Measurements from ENCODE around the gene MGAT3. TPM values are rescaled to one million over a fixed set of nuclear protein-coding genes. Genes with fewer than 3 reads are reported as not detected.

The MGAT3 gene
- total and polyA plus RNA-seq, 10 donors, result 1.3 to 14.4 (median 9.1) TPM

- peaks cover 0 to 23% (median under 1%) of the 10 kb centered on the region in 6 donors for H3K4me1 ChIP-seq
- 85 to 95% (median 89%) methylated on average over 12 of the region's 12 CpGs for WGBS, 5 donors
- TF ChIP-seq POLR2A (IDR thresholded peaks at IDR 0.05) (no peak), POLR2AphosphoS5 (IDR thresholded peaks at IDR 0.05) (peak in 1 of 3 donors; percentile 26)
- H3K27ac ChIP-seq, result no peak overlapping the region
- no peaks in the 10 kb centered on the region for H3K27me3 ChIP-seq (replicated peaks in 1 of 7)
- H3K9me3 ChIP-seq, result no peaks in the 10 kb centered on the region
- H3K4me3 ChIP-seq, result no peak overlapping the region
- intact Hi-C loops (cut with DNase I; ENCODE audit: low total_unique reads), result no loop called here
- peaks cover 5 to 93% (median 80%) of the 10 kb centered on the region in 6 donors for H3K36me3 ChIP-seq
- peak; percentile 27 for DNase-seq
Observed at GRCh38 chr22:39418696-39419095, 38.1 kb upstream of the MGAT3 start.

GRCh38 chr22:39419096-39419495 is 37.7 kb upstream of the MGAT3 start:
- peaks cover 5 to 97% (median 84%) of the 10 kb centered on the region in 6 donors for H3K36me3 ChIP-seq
- H3K27me3 ChIP-seq (replicated peaks in 1 of 7), result no peaks in the 10 kb centered on the region
- no peak overlapping the region for H3K4me3 ChIP-seq
- H3K27ac ChIP-seq, result no peak overlapping the region
- no peak for TF ChIP-seq CTCF (IDR thresholded peaks at IDR 0.05 in 8 of 11, conservative IDR thresholded peaks at IDR 0.05 in 3 of 11)
- TF ChIP-seq POLR2A (IDR thresholded peaks at IDR 0.05), result no peak
- TF ChIP-seq POLR2AphosphoS5 (IDR thresholded peaks at IDR 0.05), result no peak
- DNase-seq, result peak; percentile 40
- no peaks in the 10 kb centered on the region for H3K9me3 ChIP-seq
- intact Hi-C loops (cut with DNase I; ENCODE audit: low total_unique reads), result no loop called here
- WGBS, 5 donors, result 89 to 96% (median 93%) methylated on average over 6 of the region's 6 CpGs
- peaks cover 0 to 19% (median 0%) of the 10 kb centered on the region in 6 donors for H3K4me1 ChIP-seq

- TF ChIP-seq POLR2AphosphoS5 (IDR thresholded peaks at IDR 0.05) (no peak), POLR2A (IDR thresholded peaks at IDR 0.05) (no peak), CTCF (IDR thresholded peaks at IDR 0.05 in 8 of 11, conservative IDR thresholded peaks at IDR 0.05 in 3 of 11) (no peak)
- Histone ChIP-seq H3K4me3 (no peak overlapping the region), H3K9me3 (no peaks in the 10 kb centered on the region), H3K27ac (no peak overlapping the region), H3K27me3 (replicated peaks in 1 of 7) (no peaks in the 10 kb centered on the region), H3K4me1 (peaks cover 0 to 11% (median 0%) of the 10 kb centered on the region in 6 donors), H3K36me3 (peaks cover 5 to 100% (median 89%) of the 10 kb centered on the region in 6 donors)
- intact Hi-C loops (cut with DNase I; ENCODE audit: low total_unique reads), result no loop called here
- WGBS, 5 donors, result 86 to 97% (median 93%) methylated on average over 4 to 5 of the region's 5 CpGs
- DNase-seq, result peak; percentile 45
Observed at GRCh38 chr22:39419911-39420310, 36.9 kb upstream of the MGAT3 start.

- 95 to 98% (median 97%) methylated on average over 9 to 11 of the region's 11 CpGs for WGBS, 5 donors
- peaks cover 4 to 100% (median 86%) of the 10 kb centered on the region in 6 donors for H3K36me3 ChIP-seq
- H3K4me3 ChIP-seq, result no peak overlapping the region
- intact Hi-C loops (cut with DNase I; ENCODE audit: low total_unique reads), result no loop called here
- no peak for TF ChIP-seq POLR2A (IDR thresholded peaks at IDR 0.05)
- no peak for TF ChIP-seq CTCF (IDR thresholded peaks at IDR 0.05 in 8 of 11, conservative IDR thresholded peaks at IDR 0.05 in 3 of 11)
- TF ChIP-seq POLR2AphosphoS5 (IDR thresholded peaks at IDR 0.05), result peak in 1 of 3 donors; percentile 30
- no peaks in the 10 kb centered on the region for H3K27me3 ChIP-seq (replicated peaks in 1 of 7)
- DNase-seq, result no peak
- H3K4me1 ChIP-seq, result no peaks in the 10 kb centered on the region
- H3K27ac ChIP-seq, result no peak overlapping the region
- H3K9me3 ChIP-seq, result no peaks in the 10 kb centered on the region
Observed at GRCh38 chr22:39421691-39422090, 35.1 kb upstream of the MGAT3 start.

Measured in spleen (tissue), 11 donors.